ENCODE data around the gene ENSA.

ENSA gene

GRCh38 chr1:150579110-150579944 is 50.1 kb downstream of the ENSA start, which contains the start of gene MCL1:
Gene MCL1, minus strand, starts transcription at chr1:150579610. Its CDS starts 80 bp downstream, at chr1:150579530.
- Histone ChIP-seq H3K36me3 (peaks cover 39 to 48% (median 39%) of the 10 kb centered on the region in 3 donors), H3K27me3 (no peaks in the 10 kb centered on the region), H3K4me3 (peak within 1 kb of the TSS; percentile 93 to 97), H3K27ac (peak within 1 kb of the TSS; percentile 99), H3K9me3 (no peaks in the 10 kb centered on the region), H3K4me1 (peaks cover 0 to 27% (median 12%) of the 10 kb centered on the region in 4 donors)
- intact Hi-C loops (cut with DNase I; ENCODE audit: low total_unique reads) = loop anchor here (2.0 to 5.0 kb wide), 2 partner anchors 19 to 43 kb away; no protein-coding TSS in a partner anchor
- peak; percentile 93 to 97 for DNase-seq
- TF ChIP-seq, protein P1, sequence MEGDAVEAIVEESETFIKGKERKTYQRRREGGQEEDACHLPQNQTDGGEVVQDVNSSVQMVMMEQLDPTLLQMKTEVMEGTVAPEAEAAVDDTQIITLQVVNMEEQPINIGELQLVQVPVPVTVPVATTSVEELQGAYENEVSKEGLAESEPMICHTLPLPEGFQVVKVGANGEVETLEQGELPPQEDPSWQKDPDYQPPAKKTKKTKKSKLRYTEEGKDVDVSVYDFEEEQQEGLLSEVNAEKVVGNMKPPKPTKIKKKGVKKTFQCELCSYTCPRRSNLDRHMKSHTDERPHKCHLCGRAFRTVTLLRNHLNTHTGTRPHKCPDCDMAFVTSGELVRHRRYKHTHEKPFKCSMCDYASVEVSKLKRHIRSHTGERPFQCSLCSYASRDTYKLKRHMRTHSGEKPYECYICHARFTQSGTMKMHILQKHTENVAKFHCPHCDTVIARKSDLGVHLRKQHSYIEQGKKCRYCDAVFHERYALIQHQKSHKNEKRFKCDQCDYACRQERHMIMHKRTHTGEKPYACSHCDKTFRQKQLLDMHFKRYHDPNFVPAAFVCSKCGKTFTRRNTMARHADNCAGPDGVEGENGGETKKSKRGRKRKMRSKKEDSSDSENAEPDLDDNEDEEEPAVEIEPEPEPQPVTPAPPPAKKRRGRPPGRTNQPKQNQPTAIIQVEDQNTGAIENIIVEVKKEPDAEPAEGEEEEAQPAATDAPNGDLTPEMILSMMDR (IDR thresholded peaks at IDR 0.05) = no peak

- intact Hi-C loops (cut with DNase I; ENCODE audit: low total_unique reads) = loop anchor here (2.0 to 5.0 kb wide), 2 partner anchors 18 to 44 kb away; no protein-coding TSS in a partner anchor
- peak overlapping the region; percentile 93 to 97 for H3K4me3 ChIP-seq
- peak; percentile 72 to 79 for DNase-seq
- peaks cover 47 to 56% (median 47%) of the 10 kb centered on the region in 3 donors for H3K36me3 ChIP-seq
- H3K27me3 ChIP-seq = no peaks in the 10 kb centered on the region
- H3K4me1 ChIP-seq = peaks cover 0 to 35% (median 19%) of the 10 kb centered on the region in 4 donors
- peak overlapping the region; percentile 99 for H3K27ac ChIP-seq
- TF ChIP-seq, protein P1 (IDR thresholded peaks at IDR 0.05) = no peak
- H3K9me3 ChIP-seq = no peaks in the 10 kb centered on the region
These were observed 50.9 kb downstream of the ENSA start for GRCh38 chr1:150578272-150579109.

DNA sequence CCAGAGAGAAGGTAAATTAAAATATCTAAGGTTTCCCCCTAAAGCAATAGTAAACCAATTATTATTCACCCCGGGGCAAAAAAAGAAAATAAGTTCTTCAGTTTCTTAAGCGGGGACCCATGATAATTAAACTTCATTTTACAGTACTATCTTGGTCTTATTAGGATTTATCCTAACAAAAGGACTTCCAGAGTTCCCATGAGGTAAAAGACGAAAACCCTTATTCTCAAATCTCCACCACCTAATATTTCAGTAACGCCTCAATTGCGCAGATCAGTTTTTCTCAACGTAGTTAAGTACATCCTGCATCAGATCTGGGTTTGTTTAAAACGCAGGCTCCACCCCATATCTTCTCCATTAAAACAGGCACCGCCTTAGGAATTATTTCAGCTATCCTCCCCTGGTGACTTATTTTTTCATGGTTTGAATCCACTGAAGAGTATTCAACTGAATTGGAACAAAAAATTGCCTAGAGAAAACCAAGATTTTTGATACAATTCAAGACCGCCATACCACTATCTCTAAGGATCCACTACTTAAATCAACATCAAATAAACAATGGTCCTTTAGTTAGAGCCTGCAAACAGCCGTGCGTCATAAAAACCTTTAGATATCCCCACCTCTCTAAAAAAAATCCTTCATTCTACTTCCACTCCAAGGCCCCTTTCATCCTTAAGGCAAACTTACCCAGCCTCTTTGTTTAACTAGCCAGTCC is 51.7 kb downstream of the ENSA start:
- TF ChIP-seq, protein P1 (IDR thresholded peaks at IDR 0.05) = no peak
- H3K27me3 ChIP-seq = no peaks in the 10 kb centered on the region
- intact Hi-C loops (cut with DNase I; ENCODE audit: low total_unique reads) = loop anchor here (2.0 to 5.0 kb wide), 2 partner anchors 17 to 45 kb away; no protein-coding TSS in a partner anchor
- H3K36me3 ChIP-seq = peaks cover 55 to 63% (median 55%) of the 10 kb centered on the region in 3 donors
- no peaks in the 10 kb centered on the region for H3K9me3 ChIP-seq
- H3K4me1 ChIP-seq = peaks cover 0 to 43% (median 26%) of the 10 kb centered on the region in 4 donors
- DNase-seq = no peak
- peak overlapping the region; percentile 93 to 97 for H3K4me3 ChIP-seq
- H3K27ac ChIP-seq = peak overlapping the region; percentile 99

- no peak for DNase-seq
- intact Hi-C loops (cut with DNase I; ENCODE audit: low total_unique reads) = loop anchor here (5.0 kb wide), 1 partner anchor 45 kb away; no protein-coding TSS in a partner anchor
- no peaks in the 10 kb centered on the region for H3K27me3 ChIP-seq
- no peaks in the 10 kb centered on the region for H3K9me3 ChIP-seq
- peaks cover 0 to 50% (median 34%) of the 10 kb centered on the region in 4 donors for H3K4me1 ChIP-seq
- H3K27ac ChIP-seq = peak overlapping the region; percentile 99
- H3K36me3 ChIP-seq = peaks cover 62 to 71% (median 62%) of the 10 kb centered on the region in 3 donors
- peak overlapping the region; percentile 93 to 97 for H3K4me3 ChIP-seq
- TF ChIP-seq, protein P1 (IDR thresholded peaks at IDR 0.05) = no peak
These were observed 52.4 kb downstream of the ENSA start for GRCh38 chr1:150576794-150577556.

All from tibial artery (tissue), 4 donors.